Measurements from ENCODE around the gene ADD1.
"Not testable (repeated sequence)": the region's sequence is repeated elsewhere in the genome, so short reads cannot be mapped to it uniquely, and the experiment has no call there.

ADD1 gene

DNA sequence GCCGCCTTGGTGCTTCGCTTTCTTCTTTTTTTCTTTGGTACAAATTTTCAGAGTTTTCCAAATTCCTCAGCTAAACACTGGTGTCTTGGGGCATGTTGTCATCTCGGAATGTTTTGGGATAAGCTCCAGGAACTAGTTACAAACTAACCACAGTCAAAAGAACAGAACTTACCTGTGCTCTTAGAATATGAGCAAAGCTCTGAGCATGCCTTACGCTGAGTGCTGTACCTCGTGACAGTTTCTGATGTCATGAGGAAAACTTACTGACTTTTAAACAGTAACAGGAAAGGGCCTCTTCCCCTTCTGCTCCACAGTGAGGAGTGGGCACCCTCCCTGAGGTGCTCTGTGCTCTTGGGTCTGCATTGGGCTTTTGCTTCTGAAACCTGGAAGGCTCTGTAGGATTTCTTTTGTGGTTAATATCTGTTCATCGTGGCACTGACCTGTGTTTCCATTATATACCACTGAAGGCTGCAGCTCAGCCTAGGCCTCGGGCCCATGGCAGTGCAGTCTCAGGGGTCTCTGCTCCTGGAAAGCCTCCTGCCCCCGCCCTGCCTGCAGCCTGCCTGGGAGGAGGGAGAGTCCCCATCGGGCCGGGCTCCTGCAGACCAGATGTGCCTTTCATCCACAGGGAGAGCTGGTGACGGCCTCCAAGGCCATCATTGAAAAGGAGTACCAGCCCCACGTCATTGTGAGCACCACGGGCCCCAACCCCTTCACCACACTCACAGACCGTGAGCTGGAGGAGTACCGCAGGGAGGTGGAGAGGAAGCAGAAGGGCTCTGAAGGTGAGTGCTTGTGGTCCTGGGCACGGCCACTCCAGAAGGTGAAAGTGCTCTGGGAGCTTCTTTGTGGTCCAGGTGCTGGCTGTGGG is 70.8 kb downstream of the ADD1 start:
- Histone ChIP-seq H3K56ac (ENCODE audit: low read length) (no peak overlapping the region), H3K27me3 (ENCODE audit: insufficient read depth, low read length, poor library complexity) (no peaks in the 10 kb centered on the region), H3K4me1 (ENCODE audit: control insufficient read depth, low read depth, low read length) (no peaks in the 10 kb centered on the region), H4K5ac (ENCODE audit: low read length) (no peak overlapping the region), H3K79me1 (ENCODE audit: low read length) (peaks cover 3% of the 10 kb centered on the region), H3K27ac (ENCODE audit: low read depth, low read length) (no peak overlapping the region), H2BK15ac (replicated peaks; ENCODE audit: low read depth) (no peak overlapping the region), H3K79me2 (ENCODE audit: control insufficient read depth, insufficient read depth, low read length) (no peaks in the 10 kb centered on the region), H3K4ac (ENCODE audit: low read depth, low read length) (no peak overlapping the region), H2AK5ac (ENCODE audit: low read length) (no peak overlapping the region), H3K18ac (ENCODE audit: low read length) (no peak overlapping the region), H3K9ac (ENCODE audit: low read length) (no peak overlapping the region), H4K8ac (ENCODE audit: low read depth, low read length) (no peak overlapping the region), H2BK5ac (ENCODE audit: low read length) (no peak overlapping the region), H3K4me2 (ENCODE audit: low read length) (no peak overlapping the region), H2BK120ac (ENCODE audit: low read depth, low read length) (no peak overlapping the region), H3K36me3 (ENCODE audit: control insufficient read depth, insufficient read depth, low read length) (peaks cover 3% of the 10 kb centered on the region), H3K4me3 (ENCODE audit: low read length) (no peak overlapping the region), H3K23ac (ENCODE audit: low read length) (no peak overlapping the region)
- DNase-seq: no peak
- WGBS (ENCODE audit: extremely low coverage, insufficient coverage, low lambda C conversion rate): no CpG with 5 or more reads among the region's 16 CpGs

DNA sequence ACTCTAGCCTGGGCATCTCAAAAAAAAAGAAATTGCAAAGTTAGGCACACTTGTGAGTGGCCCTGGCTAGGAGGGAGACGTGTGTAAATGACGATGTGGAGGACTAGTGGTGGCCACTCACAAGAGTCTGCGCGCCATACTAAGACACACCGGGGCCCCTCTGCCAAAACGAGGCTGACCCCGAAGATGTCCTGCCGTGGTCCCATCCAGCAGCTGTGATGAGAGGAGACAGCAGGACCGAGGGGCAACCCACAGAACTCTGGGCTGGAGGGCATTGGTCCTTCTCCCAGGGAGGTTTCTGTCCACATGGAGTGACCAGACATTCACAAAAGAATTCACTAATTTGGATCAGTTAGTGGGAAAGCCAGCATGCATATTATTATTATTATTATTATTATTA is 72.1 kb downstream of the ADD1 start:
- no peak overlapping the region for H2BK5ac ChIP-seq (ENCODE audit: low read length)
- no peak overlapping the region for H2BK120ac ChIP-seq (ENCODE audit: low read depth, low read length)
- H2BK15ac ChIP-seq (replicated peaks; ENCODE audit: low read depth): no peak overlapping the region
- H3K4me1 ChIP-seq (ENCODE audit: control insufficient read depth, low read depth, low read length): no peaks in the 10 kb centered on the region
- peaks cover 3% of the 10 kb centered on the region for H3K36me3 ChIP-seq (ENCODE audit: control insufficient read depth, insufficient read depth, low read length)
- no peak overlapping the region for H3K4me3 ChIP-seq (ENCODE audit: low read length)
- H3K27ac ChIP-seq (ENCODE audit: low read depth, low read length): no peak overlapping the region
- H4K5ac ChIP-seq (ENCODE audit: low read length): no peak overlapping the region
- no peak overlapping the region for H2AK5ac ChIP-seq (ENCODE audit: low read length)
- H3K27me3 ChIP-seq (ENCODE audit: insufficient read depth, low read length, poor library complexity): no peaks in the 10 kb centered on the region
- H3K79me1 ChIP-seq (ENCODE audit: low read length): peaks cover under 1% of the 10 kb centered on the region
- no peak overlapping the region for H3K4me2 ChIP-seq (ENCODE audit: low read length)
- H3K4ac ChIP-seq (ENCODE audit: low read depth, low read length): no peak overlapping the region
- no peak for DNase-seq
- WGBS (ENCODE audit: extremely low coverage, insufficient coverage, low lambda C conversion rate): no CpG with 5 or more reads among the region's 9 CpGs
- H3K23ac ChIP-seq (ENCODE audit: low read length): no peak overlapping the region
- H4K8ac ChIP-seq (ENCODE audit: low read depth, low read length): no peak overlapping the region
- no peak overlapping the region for H3K56ac ChIP-seq (ENCODE audit: low read length)
- no peak overlapping the region for H3K9ac ChIP-seq (ENCODE audit: low read length)
- no peak overlapping the region for H3K18ac ChIP-seq (ENCODE audit: low read length)
- no peaks in the 10 kb centered on the region for H3K79me2 ChIP-seq (ENCODE audit: control insufficient read depth, insufficient read depth, low read length)

DNA sequence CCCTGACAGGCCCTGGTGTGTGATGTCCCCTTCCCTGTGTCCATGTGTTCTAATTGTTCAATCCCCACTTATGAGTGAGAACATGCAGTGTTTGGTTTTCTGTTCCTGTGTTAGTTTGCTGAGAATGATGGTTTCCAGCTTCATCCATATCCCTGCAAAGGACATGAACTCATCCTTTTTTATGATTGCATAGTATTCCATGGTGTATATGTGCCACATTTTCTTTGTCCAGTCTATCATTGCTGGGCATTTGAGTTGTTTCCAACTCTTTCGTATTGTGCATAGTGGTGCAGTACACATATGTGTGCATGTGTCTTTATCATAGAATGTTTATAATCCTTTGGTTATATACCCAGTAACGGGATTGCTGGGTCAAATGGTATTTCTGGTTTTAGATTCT is 73.1 kb downstream of the ADD1 start:
- not testable (repeated sequence) for H3K56ac ChIP-seq (ENCODE audit: low read length); H3K4me1 ChIP-seq (ENCODE audit: control insufficient read depth, low read depth, low read length); H3K79me1 ChIP-seq (ENCODE audit: low read length); H3K79me2 ChIP-seq (ENCODE audit: control insufficient read depth, insufficient read depth, low read length); H2AK5ac ChIP-seq (ENCODE audit: low read length); H3K27ac ChIP-seq (ENCODE audit: low read depth, low read length); DNase-seq; H3K4me3 ChIP-seq (ENCODE audit: low read length); H2BK5ac ChIP-seq (ENCODE audit: low read length); H2BK120ac ChIP-seq (ENCODE audit: low read depth, low read length); H4K8ac ChIP-seq (ENCODE audit: low read depth, low read length); H3K4me2 ChIP-seq (ENCODE audit: low read length); H3K18ac ChIP-seq (ENCODE audit: low read length); H3K36me3 ChIP-seq (ENCODE audit: control insufficient read depth, insufficient read depth, low read length); H3K4ac ChIP-seq (ENCODE audit: low read depth, low read length); H2BK15ac ChIP-seq (replicated peaks; ENCODE audit: low read depth); H3K9ac ChIP-seq (ENCODE audit: low read length); H3K23ac ChIP-seq (ENCODE audit: low read length); H4K5ac ChIP-seq (ENCODE audit: low read length); H3K27me3 ChIP-seq (ENCODE audit: insufficient read depth, low read length, poor library complexity)
- no CpG with 5 or more reads among the region's 2 CpGs for WGBS (ENCODE audit: extremely low coverage, insufficient coverage, low lambda C conversion rate)

DNA sequence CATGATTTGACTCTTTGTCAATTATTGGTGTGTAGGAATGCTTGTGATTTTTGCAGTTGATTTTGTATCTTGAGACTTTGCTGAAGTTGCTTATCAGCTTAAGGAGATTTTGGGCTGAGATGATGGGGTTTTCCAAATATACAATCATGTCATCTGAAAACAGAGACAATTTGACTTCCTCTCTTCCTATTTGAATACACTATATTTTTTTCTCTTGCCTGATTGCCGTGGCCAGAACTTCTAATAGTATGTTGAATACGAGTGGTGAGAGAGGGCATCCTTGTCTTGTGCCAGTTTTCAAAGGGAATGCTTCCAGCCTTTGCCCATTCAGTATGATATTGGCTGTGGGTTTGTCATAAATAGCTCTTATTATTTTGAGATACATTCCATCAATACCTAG is 74.7 kb downstream of the ADD1 start:
- not testable (repeated sequence) for H3K79me2 ChIP-seq (ENCODE audit: control insufficient read depth, insufficient read depth, low read length); H4K8ac ChIP-seq (ENCODE audit: low read depth, low read length); H3K18ac ChIP-seq (ENCODE audit: low read length); DNase-seq; H3K36me3 ChIP-seq (ENCODE audit: control insufficient read depth, insufficient read depth, low read length); H3K23ac ChIP-seq (ENCODE audit: low read length); H3K9ac ChIP-seq (ENCODE audit: low read length); H3K4me3 ChIP-seq (ENCODE audit: low read length); H3K4ac ChIP-seq (ENCODE audit: low read depth, low read length); H3K79me1 ChIP-seq (ENCODE audit: low read length); H3K27ac ChIP-seq (ENCODE audit: low read depth, low read length); H2BK120ac ChIP-seq (ENCODE audit: low read depth, low read length); H3K4me2 ChIP-seq (ENCODE audit: low read length); H2AK5ac ChIP-seq (ENCODE audit: low read length); H3K27me3 ChIP-seq (ENCODE audit: insufficient read depth, low read length, poor library complexity); H2BK15ac ChIP-seq (replicated peaks; ENCODE audit: low read depth); H4K5ac ChIP-seq (ENCODE audit: low read length); H2BK5ac ChIP-seq (ENCODE audit: low read length); H3K56ac ChIP-seq (ENCODE audit: low read length); H3K4me1 ChIP-seq (ENCODE audit: control insufficient read depth, low read depth, low read length)
- no CpG with 5 or more reads among the region's 2 CpGs for WGBS (ENCODE audit: extremely low coverage, insufficient coverage, low lambda C conversion rate)

DNA sequence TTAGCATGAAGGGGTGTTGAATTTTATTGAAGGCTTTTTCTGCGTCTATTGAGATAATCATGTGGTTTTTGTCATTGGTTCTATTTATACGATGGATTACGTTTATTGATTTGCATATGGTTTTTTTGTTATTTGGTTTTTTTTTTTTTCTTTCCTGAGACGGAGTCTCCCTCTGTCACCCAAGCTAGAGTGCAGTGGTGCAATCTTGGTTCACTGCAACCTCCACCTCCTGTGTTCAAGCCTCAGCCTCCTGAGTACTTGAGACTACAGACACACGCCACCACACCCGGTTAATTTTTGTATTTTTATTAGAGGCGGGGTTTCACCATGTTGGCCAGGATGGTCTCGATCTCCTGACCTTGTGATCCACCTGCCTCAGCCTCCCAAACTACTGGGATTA is 75.1 kb downstream of the ADD1 start:
- H3K9ac ChIP-seq (ENCODE audit: low read length); H2BK120ac ChIP-seq (ENCODE audit: low read depth, low read length); H3K36me3 ChIP-seq (ENCODE audit: control insufficient read depth, insufficient read depth, low read length); H2AK5ac ChIP-seq (ENCODE audit: low read length); H3K27me3 ChIP-seq (ENCODE audit: insufficient read depth, low read length, poor library complexity); H3K4me1 ChIP-seq (ENCODE audit: control insufficient read depth, low read depth, low read length); H3K4me3 ChIP-seq (ENCODE audit: low read length); DNase-seq; H3K4ac ChIP-seq (ENCODE audit: low read depth, low read length); H3K27ac ChIP-seq (ENCODE audit: low read depth, low read length); H3K23ac ChIP-seq (ENCODE audit: low read length); H2BK5ac ChIP-seq (ENCODE audit: low read length); H4K5ac ChIP-seq (ENCODE audit: low read length); H3K56ac ChIP-seq (ENCODE audit: low read length); H3K79me2 ChIP-seq (ENCODE audit: control insufficient read depth, insufficient read depth, low read length); H2BK15ac ChIP-seq (replicated peaks; ENCODE audit: low read depth); H3K18ac ChIP-seq (ENCODE audit: low read length); H4K8ac ChIP-seq (ENCODE audit: low read depth, low read length); H3K4me2 ChIP-seq (ENCODE audit: low read length); H3K79me1 ChIP-seq (ENCODE audit: low read length): not testable (repeated sequence)
- no CpG with 5 or more reads among the region's 8 CpGs for whole genome bisulfite sequencing (ENCODE audit: extremely low coverage, insufficient coverage, low lambda C conversion rate)

Data from mesendoderm (in vitro differentiated cells).